Neutrophil (primary cell): ENCODE measurements around the gene BMF.

Experiments
- H3K27ac ChIP-seq: fragments of 200-600 bp; sonication (generic); 2 replicates; pipeline ENCODE4 v1.5.1; 2016; ENCODE audit warnings: mild to moderate bottlenecking, moderate library complexity
- H3K27me3 ChIP-seq: fragments of 200-600 bp; sonication (generic); 2 replicates; pipeline ENCODE4 v1.6.0; 2016; ENCODE audit warnings: mild to moderate bottlenecking
- H3K36me3 ChIP-seq: fragments of 200-600 bp; sonication (generic); 2 replicates; pipeline ENCODE4 v1.5.1; 2017
- H3K4me1 ChIP-seq, 2 experiments: fragments of 200-600 bp in 1 of 2; sonication (generic) in 1 of 2; 1 replicate in 1 of 2; 2 replicates in 1 of 2; pipeline versions ENCODE4 v1.5.1 to v1.6.1; 2013 to 2016; ENCODE audit warnings: low read depth in 1 of 2, low read length in 1 of 2, mild to moderate bottlenecking in 1 of 2, moderate library complexity in 1 of 2; ENCODE audit not compliant: control insufficient read depth in 1 of 2, insufficient read depth in 1 of 2
- H3K4me3 ChIP-seq, 2 experiments: fragments of 200-600 bp in 1 of 2; sonication (generic) in 1 of 2; 1 replicate in 1 of 2; 2 replicates in 1 of 2; pipeline ENCODE4 v1.5.1; 2013 to 2016; ENCODE audit warnings: low read depth in 1 of 2, low read length in 1 of 2, mild to moderate bottlenecking in 1 of 2, moderate library complexity in 1 of 2
- H3K9me3 ChIP-seq: fragments of 200-600 bp; sonication (generic); 2 replicates; pipeline ENCODE4 v1.5.1; 2016
- CTCF ChIP-seq: fragments of 200-600 bp; sonication (generic); IDR thresholded peaks from 2 replicates; pipeline ENCODE4 v1.5.1; 2016; ENCODE audit warnings: antibody characterized with exemption

BMF gene

GRCh38 chr15:40065166-40065565, 43.5 kb downstream of the BMF start:
- no peak overlapping the region for H3K27ac ChIP-seq
- no peaks in the 10 kb centered on the region for H3K36me3 ChIP-seq
- no peak overlapping the region for H3K4me3 ChIP-seq
- H3K4me1 ChIP-seq: no peaks in the 10 kb centered on the region
- no peaks in the 10 kb centered on the region for H3K9me3 ChIP-seq
- no peak for TF ChIP-seq CTCF
- no peaks in the 10 kb centered on the region for H3K27me3 ChIP-seq

- H3K4me1 ChIP-seq: no peaks in the 10 kb centered on the region
- H3K9me3 ChIP-seq: no peaks in the 10 kb centered on the region
- no peak overlapping the region for H3K4me3 ChIP-seq
- TF ChIP-seq CTCF: no peak
- no peak overlapping the region for H3K27ac ChIP-seq
- no peaks in the 10 kb centered on the region for H3K27me3 ChIP-seq
- no peaks in the 10 kb centered on the region for H3K36me3 ChIP-seq
Measured at GRCh38 chr15:40064231-40064894, 44.3 kb downstream of the BMF start.

- no peak overlapping the region for H3K27ac ChIP-seq
- H3K4me3 ChIP-seq: no peak overlapping the region
- no peaks in the 10 kb centered on the region for H3K27me3 ChIP-seq
Measured at GRCh38 chr15:40063563-40064011, 45.1 kb downstream of the BMF start.

GRCh38 chr15:40062816-40063562, 45.7 kb downstream of the BMF start:
- Histone ChIP-seq H3K4me3 (no peak overlapping the region), H3K27me3 (no peaks in the 10 kb centered on the region), H3K27ac (no peak overlapping the region), H3K36me3 (no peaks in the 10 kb centered on the region), H3K9me3 (no peaks in the 10 kb centered on the region), H3K4me1 (no peaks in the 10 kb centered on the region)
- no peak for TF ChIP-seq CTCF

More at GRCh38 chr15:40063563-40064011, 45.1 kb downstream of the BMF start:
- H3K36me3 ChIP-seq: no peaks in the 10 kb centered on the region
- H3K4me1 ChIP-seq: no peaks in the 10 kb centered on the region
- H3K9me3 ChIP-seq: no peaks in the 10 kb centered on the region
- no peak for TF ChIP-seq CTCF

- Histone ChIP-seq H3K4me3 (no peak overlapping the region), H3K27ac (no peak overlapping the region), H3K27me3 (no peaks in the 10 kb centered on the region), H3K4me1 (no peaks in the 10 kb centered on the region), H3K36me3 (no peaks in the 10 kb centered on the region), H3K9me3 (no peaks in the 10 kb centered on the region)
- TF ChIP-seq CTCF: no peak
Measured at GRCh38 chr15:40061212-40061901, 47.3 kb downstream of the BMF start.
